Transverse colon (tissue), 4 donors: ENCODE results near the gene GIMAP2. TPM values are rescaled to one million over a fixed set of nuclear protein-coding genes. Genes with fewer than 3 reads are reported as not detected.
"Not testable (repeated sequence)": the region's sequence is repeated elsewhere in the genome, so short reads cannot be mapped to it uniquely, and the experiment has no call there.

Experiments used
- DNase-seq: peaks from one replicate; pipeline ENCODE4 v3.0.0-alpha.2; 2019
- H3K27ac ChIP-seq, 4 donors: fragments of 200-600 bp; sonication (generic); 2 replicates each; pipeline ENCODE4 v1.5.1; 2016 to 2018; ENCODE audit warnings: inconsistent platforms in 4 of 4
- H3K27me3 ChIP-seq: fragments of 200-600 bp; sonication (generic); 2 replicates; pipeline ENCODE4 v1.5.1; 2017; ENCODE audit warnings: inconsistent platforms
- H3K36me3 ChIP-seq, 4 donors: fragments of 200-600 bp; sonication (generic); 2 replicates each; pipeline ENCODE4 v1.5.1; 2017 to 2019; ENCODE audit warnings: inconsistent platforms in 4 of 4
- H3K4me1 ChIP-seq, 4 donors: fragments of 200-600 bp; sonication (generic); 2 replicates each; pipeline ENCODE4 v1.5.1; 2017 to 2020; ENCODE audit warnings: inconsistent platforms in 4 of 4
- H3K4me3 ChIP-seq, 4 donors: fragments of 200-600 bp; sonication (generic); 1 replicate in 1 of 4; 2 replicates in 3 of 4; pipeline versions ENCODE4 v1.5.1 to v1.6.1; 2017 to 2019; ENCODE audit warnings: inconsistent platforms in 4 of 4
- H3K9me3 ChIP-seq, 2 donors: fragments of 200-600 bp; sonication (generic); 2 replicates each; pipeline ENCODE4 v1.5.1; 2017 to 2019; ENCODE audit warnings: inconsistent platforms in 2 of 2
- CTCF ChIP-seq, 5 experiments: fragments of 200-600 bp in 3 of 5; fragments of 450-650 bp in 2 of 5; sonication (generic) in 3 of 5; IDR thresholded peaks; 1 replicate in 2 of 5; 2 replicates in 3 of 5; pipeline ENCODE4 v1.5.1; 2016 to 2017; ENCODE audit warnings: antibody characterized with exemption in 5 of 5, inconsistent platforms in 3 of 5, mild to moderate bottlenecking in 2 of 5, moderate library complexity in 1 of 5
- EP300 ChIP-seq: sonication (generic); formaldehyde crosslinking; IDR thresholded peaks from one replicate; pipeline ENCODE4 v1.6.1; 2017; ENCODE audit warnings: antibody characterized with exemption, low read depth
- POLR2A ChIP-seq: fragments of 450-650 bp; IDR thresholded peaks from one replicate; pipeline ENCODE4 v1.6.1; 2016; ENCODE audit warnings: antibody characterized with exemption, mild to moderate bottlenecking, moderate library complexity
- POLR2AphosphoS5 ChIP-seq, 3 donors: sonication (generic); formaldehyde crosslinking; IDR thresholded peaks; one replicate each; pipeline ENCODE4 v1.6.1; 2016; ENCODE audit warnings: antibody characterized with exemption in 3 of 3
- WGBS, 2 donors: methylation state at CpG; one replicate each; pipeline ENCODE4 v1.1.5; 2018; ENCODE audit warnings: low coverage in 1 of 2; 5-methylcytosine and 5-hydroxymethylcytosine counted together
- in situ Hi-C, 4 donors: fragments of 200-750 bp; cut with MboI; loops; one replicate each; pipeline versions ENCODE4 v1.15.0 to v1.15.1; 2017; ENCODE audit warnings: low sequenced_read_pairs in 3 of 4, low pct_ligation_motif_present in 1 of 4, low pct_unique_long_range_greater_than_20kb in 1 of 4
- intact Hi-C: fragments of 100-400 bp; cut with DNase I; formaldehyde crosslinking; loops from one replicate; pipeline ENCODE4 v1.15.1; 2023; ENCODE audit warnings: low total_unique reads
- total RNA-seq, 4 donors: library from RNA; depleted of rRNA; stranded (reverse); fragments of >200 nt; gene quantifications; one replicate each; pipeline ENCODE4 v1.1.0, GENCODE V29; 2016

The GIMAP2 gene
- total RNA-seq, 4 donors from 2014 or later: 4.5 to 16.2 TPM; not detected in 2

- in situ Hi-C loops: no loop called here
- Histone ChIP-seq H3K27me3 (no peaks in the 10 kb centered on the region), H3K27ac (peak overlapping the region in 1 of 4 donors; percentile 48), H3K4me1 (peaks cover 0 to 5% (median 0%) of the 10 kb centered on the region in 4 donors), H3K36me3 (no peaks in the 10 kb centered on the region), H3K4me3 (no peak overlapping the region), H3K9me3 (no peaks in the 10 kb centered on the region)
- intact Hi-C loops: no loop called here
- no peak for TF ChIP-seq EP300
- no peak for TF ChIP-seq POLR2AphosphoS5 (IDR thresholded peaks at IDR 0.05)
- no peak for TF ChIP-seq POLR2A
- DNase-seq: no peak
These were observed 16.5 kb upstream of the GIMAP2 start for GRCh38 chr7:150668977-150669376.

GRCh38 chr7:150671798-150672585 lies 13.5 kb upstream of the GIMAP2 start:
- WGBS, 2 donors: 88 to 92% methylated on average over 6 to 7 of the region's 7 CpGs

GRCh38 chr7:150675714-150676113 lies 9.8 kb upstream of the GIMAP2 start:
- H3K9me3 ChIP-seq: no peaks in the 10 kb centered on the region
- H3K4me1 ChIP-seq: peaks cover 0 to 10% (median 0%) of the 10 kb centered on the region in 4 donors
- H3K36me3 ChIP-seq: no peaks in the 10 kb centered on the region
- WGBS, 2 donors: 60 to 83% methylated on average over 2 of the region's 2 CpGs
- in situ Hi-C loops (no loop called here), intact Hi-C loops (no loop called here)
- TF ChIP-seq POLR2AphosphoS5 (IDR thresholded peaks at IDR 0.05) (no peak), CTCF (IDR thresholded peaks at IDR 0.05) (no peak), POLR2A (no peak), EP300 (no peak)
- H3K4me3 ChIP-seq: no peak overlapping the region
- H3K27ac ChIP-seq: peak overlapping the region; percentile 23 to 59 (median 50)
- H3K27me3 ChIP-seq: no peaks in the 10 kb centered on the region
- DNase-seq: no peak

More at GRCh38 chr7:150671798-150672585, 13.5 kb upstream of the GIMAP2 start:
- H3K9me3 ChIP-seq, H3K27ac ChIP-seq, H3K27me3 ChIP-seq, H3K36me3 ChIP-seq, in situ Hi-C loops, H3K4me3 ChIP-seq, DNase-seq, H3K4me1 ChIP-seq, intact Hi-C loops: not testable (repeated sequence)

GRCh38 chr7:150676276-150676675 lies 9.2 kb upstream of the GIMAP2 start:
- H3K36me3 ChIP-seq, H3K4me3 ChIP-seq, DNase-seq, H3K27me3 ChIP-seq, H3K4me1 ChIP-seq, H3K9me3 ChIP-seq, intact Hi-C loops, in situ Hi-C loops: not testable (repeated sequence)
- peak overlapping the region; percentile 23 to 59 (median 50) for H3K27ac ChIP-seq

- intact Hi-C loops, H3K9me3 ChIP-seq, H3K4me1 ChIP-seq, H3K36me3 ChIP-seq, H3K4me3 ChIP-seq, in situ Hi-C loops, DNase-seq, H3K27me3 ChIP-seq: not testable (repeated sequence)
- H3K27ac ChIP-seq: peak overlapping the region; percentile 23 to 59 (median 44)
- WGBS, 2 donors: 38 to 65% methylated on average over 2 to 3 of the region's 3 CpGs
These were observed 8.7 kb upstream of the GIMAP2 start for GRCh38 chr7:150676854-150677253.

DNA sequence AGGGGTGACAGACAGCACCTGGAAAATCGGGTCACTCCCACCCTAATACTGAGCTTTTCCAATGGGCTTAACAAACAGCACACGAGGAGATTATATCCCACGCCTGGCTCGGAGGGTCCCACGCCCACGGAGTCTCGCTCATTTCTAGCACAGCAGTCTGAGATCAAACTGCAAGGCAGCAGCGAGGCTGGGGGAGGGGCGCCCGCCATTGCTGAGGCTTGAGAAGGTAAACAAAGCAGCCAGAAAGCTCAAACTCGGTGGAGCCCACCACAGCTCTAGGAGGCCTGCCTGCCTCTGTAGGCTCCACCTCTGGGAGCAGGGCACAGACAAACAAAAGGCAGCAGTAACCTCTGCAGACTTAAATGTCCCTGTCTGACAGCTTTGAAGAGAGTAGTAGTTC lies 6.9 kb upstream of the GIMAP2 start:
- H3K36me3 ChIP-seq, in situ Hi-C loops, H3K27ac ChIP-seq, intact Hi-C loops, DNase-seq, H3K4me3 ChIP-seq, H3K4me1 ChIP-seq, H3K9me3 ChIP-seq, H3K27me3 ChIP-seq: not testable (repeated sequence)
- 75 to 100% methylated on average over 2 to 11 of the region's 11 CpGs for WGBS, 2 donors

- WGBS, 2 donors: 87% methylated on average over 2 of the region's 2 CpGs; no CpG with 5 or more reads in 1 of the 2 donors
- H3K4me3 ChIP-seq, H3K9me3 ChIP-seq, in situ Hi-C loops, H3K36me3 ChIP-seq, DNase-seq, intact Hi-C loops, H3K27ac ChIP-seq, H3K27me3 ChIP-seq: not testable (repeated sequence)
- peaks cover 0 to 19% (median 4%) of the 10 kb centered on the region in 4 donors for H3K4me1 ChIP-seq
These were observed 5.1 kb upstream of the GIMAP2 start for GRCh38 chr7:150680364-150680763.
